ENCODE measurements around the gene RNF144A.
A peak's percentile ranks its signal among the peaks of the same experiment; 100 is the strongest.

Gene RNF144A

GRCh38 chr2:6908291-6908690 lies 8.9 kb upstream of the RNF144A start:
- H3K4me3 ChIP-seq (ENCODE audit: low read depth, low read length), result no peak overlapping the region
- DNase-seq (ENCODE audit: low read depth), result no peak
- no peak for TF ChIP-seq CTCF (IDR thresholded peaks at IDR 0.05; ENCODE audit: insufficient read depth, low read depth, low read length, missing control alignments)

- peak; percentile 84 for DNase-seq (ENCODE audit: low read depth)
- no peak for TF ChIP-seq CTCF (IDR thresholded peaks at IDR 0.05; ENCODE audit: insufficient read depth, low read depth, low read length, missing control alignments)
- no peak overlapping the region for H3K4me3 ChIP-seq (ENCODE audit: low read depth, low read length)
These were observed 7.5 kb upstream of the RNF144A start for GRCh38 chr2:6909431-6910385.

DNA sequence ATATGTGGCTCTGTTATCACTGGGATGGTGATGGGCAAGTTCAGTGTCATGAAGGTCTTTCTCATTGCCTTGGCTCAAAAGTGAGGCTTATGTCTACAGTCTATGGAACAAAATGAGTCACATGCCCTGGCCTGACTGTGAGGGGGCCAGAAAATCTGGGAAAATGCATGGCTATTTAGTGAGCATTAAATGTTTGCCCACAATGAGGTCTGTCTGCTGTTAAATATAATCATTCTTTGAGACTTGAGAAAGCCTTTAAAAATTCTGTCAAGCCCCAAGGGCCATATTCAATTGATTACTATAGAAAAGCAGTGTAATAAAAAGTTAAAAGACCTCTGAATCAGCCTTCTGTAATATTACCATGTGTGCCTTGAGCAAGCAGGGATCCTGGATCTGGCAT lies 5.5 kb upstream of the RNF144A start:
- no peak overlapping the region for H3K4me3 ChIP-seq (ENCODE audit: low read depth, low read length)
- no peak for DNase-seq (ENCODE audit: low read depth)
- no peak for TF ChIP-seq CTCF (IDR thresholded peaks at IDR 0.05; ENCODE audit: insufficient read depth, low read depth, low read length, missing control alignments)

DNA sequence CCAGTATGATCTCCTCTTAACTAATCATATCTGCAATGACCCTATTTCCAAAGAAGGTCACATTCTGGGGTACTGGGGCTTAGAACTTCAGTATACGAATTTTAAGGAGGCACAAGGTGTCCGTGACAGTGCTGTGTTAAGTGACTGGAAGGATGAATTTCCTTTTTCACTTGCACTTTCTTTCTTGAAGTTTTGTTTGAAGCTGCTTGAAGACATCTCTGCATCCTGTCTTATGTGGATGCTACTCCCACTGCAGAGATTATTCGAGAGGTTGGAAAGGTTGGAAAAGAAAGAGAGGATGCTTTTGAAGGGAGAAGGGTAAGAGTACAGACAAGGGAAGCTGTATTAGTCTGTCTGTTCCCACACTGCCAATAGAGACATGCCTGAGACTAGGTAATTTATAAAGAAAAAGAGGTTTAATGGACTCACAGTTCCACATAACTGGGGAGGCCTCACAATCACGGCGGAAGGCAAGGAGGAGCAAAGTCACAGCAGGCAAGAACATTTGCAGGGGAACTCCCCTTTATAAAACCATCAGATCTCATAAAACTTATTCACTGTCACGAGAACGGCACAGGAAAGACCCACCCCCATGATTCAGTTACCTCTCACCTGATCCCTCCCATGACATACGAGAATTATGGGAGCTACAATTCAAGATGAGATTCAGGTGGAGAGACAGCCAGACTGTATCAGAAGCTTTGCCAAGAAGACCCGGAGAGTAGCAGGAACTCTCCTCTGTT lies 3.6 kb upstream of the RNF144A start:
- DNase-seq (ENCODE audit: low read depth), result peak; percentile 19
- H3K4me3 ChIP-seq (ENCODE audit: low read depth, low read length), result no peak overlapping the region
- no peak for TF ChIP-seq CTCF (IDR thresholded peaks at IDR 0.05; ENCODE audit: insufficient read depth, low read depth, low read length, missing control alignments)

- no peak overlapping the region for H3K4me3 ChIP-seq (ENCODE audit: low read depth, low read length)
- no peak for TF ChIP-seq CTCF (IDR thresholded peaks at IDR 0.05; ENCODE audit: insufficient read depth, low read depth, low read length, missing control alignments)
- DNase-seq (ENCODE audit: low read depth), result no peak
These were observed 2.4 kb upstream of the RNF144A start for GRCh38 chr2:6914828-6915227.

DNA sequence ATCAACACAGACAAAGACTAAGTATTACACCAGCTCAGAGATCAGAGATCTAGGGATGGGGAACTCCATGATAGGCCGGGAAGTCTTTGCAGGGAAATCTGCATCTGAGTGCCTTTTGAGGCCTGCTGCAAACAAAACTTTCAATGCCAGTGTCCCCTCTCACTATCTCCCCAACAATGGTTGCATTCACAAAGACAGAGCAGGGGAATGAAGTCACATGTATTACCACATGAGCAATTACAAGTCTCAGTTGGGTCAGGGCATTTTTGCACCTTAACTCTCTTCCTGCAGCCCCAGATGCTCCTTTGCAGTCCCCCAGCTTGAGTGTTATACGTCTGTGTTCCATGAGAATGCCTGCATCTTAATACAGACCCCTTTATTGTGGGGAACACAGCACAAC lies 1.8 kb upstream of the RNF144A start:
- no peak for DNase-seq (ENCODE audit: low read depth)
- TF ChIP-seq CTCF (IDR thresholded peaks at IDR 0.05; ENCODE audit: insufficient read depth, low read depth, low read length, missing control alignments), result no peak
- no peak overlapping the region for H3K4me3 ChIP-seq (ENCODE audit: low read depth, low read length)

Data from GM12865 (cell line).